Hematopoietic multipotent progenitor cell treated with erythropoietin and hydrocortisone succinate and interleukin-3 and kit ligand, for 4 days (in vitro differentiated cells): ENCODE data around the gene MEF2C.
"Not testable (repeated sequence)": the region's sequence is repeated elsewhere in the genome, so short reads cannot be mapped to it uniquely, and the experiment has no call there.

Experiments
- DNase-seq: peaks from one replicate; pipeline ENCODE4 v3.0.0-alpha.2; 2015

MEF2C gene

DNA sequence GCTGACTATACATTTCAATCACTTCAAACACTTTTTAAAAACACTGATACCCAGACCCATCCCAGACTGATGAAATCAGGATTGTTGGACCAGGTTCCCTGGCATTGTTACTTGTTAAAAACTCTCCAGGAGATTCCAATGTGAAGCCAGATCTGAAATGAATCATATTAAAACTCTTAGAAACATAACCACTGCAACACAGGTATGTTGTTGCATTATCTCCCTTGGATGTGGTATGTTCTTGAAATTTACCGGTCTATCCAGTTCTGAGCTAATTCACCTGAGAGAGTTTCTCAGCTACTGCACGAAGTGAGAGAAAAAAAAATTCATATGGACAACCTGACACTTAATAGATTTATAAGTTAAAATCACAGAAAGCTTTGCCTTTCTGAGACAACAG, 21.8 kb downstream of the MEF2C start:
- no peak for DNase-seq

- DNase-seq = no peak
Observed at GRCh38 chr5:88860501-88860900, 22.5 kb downstream of the MEF2C start.

- no peak for DNase-seq
Observed at GRCh38 chr5:88858392-88858791, 24.6 kb downstream of the MEF2C start.

GRCh38 chr5:88856381-88856780, 26.6 kb downstream of the MEF2C start:
- DNase-seq = not testable (repeated sequence)

GRCh38 chr5:88854769-88855168, 28.2 kb downstream of the MEF2C start:
- no peak for DNase-seq

DNA sequence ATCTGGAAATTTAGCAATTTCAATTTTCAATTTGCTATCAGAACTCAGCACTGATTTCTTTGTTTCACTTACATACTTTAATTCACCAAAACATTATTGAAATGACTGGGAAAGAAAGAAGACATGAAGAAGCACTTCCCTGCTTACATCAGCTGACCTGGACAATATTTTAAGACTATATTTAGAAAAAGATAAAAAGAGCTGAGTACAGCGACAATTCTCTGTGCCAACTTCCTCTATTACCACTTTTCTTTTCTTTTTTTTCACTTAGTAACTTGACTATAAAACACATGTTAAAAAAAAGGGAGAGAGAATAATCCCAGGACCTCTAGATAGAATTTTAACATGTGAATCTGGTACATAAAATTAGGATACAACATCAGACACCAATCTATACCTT, 35.6 kb downstream of the MEF2C start:
- DNase-seq = peak; percentile 57

- no peak for DNase-seq
Observed at GRCh38 chr5:88846434-88846833, 36.5 kb downstream of the MEF2C start.

DNA sequence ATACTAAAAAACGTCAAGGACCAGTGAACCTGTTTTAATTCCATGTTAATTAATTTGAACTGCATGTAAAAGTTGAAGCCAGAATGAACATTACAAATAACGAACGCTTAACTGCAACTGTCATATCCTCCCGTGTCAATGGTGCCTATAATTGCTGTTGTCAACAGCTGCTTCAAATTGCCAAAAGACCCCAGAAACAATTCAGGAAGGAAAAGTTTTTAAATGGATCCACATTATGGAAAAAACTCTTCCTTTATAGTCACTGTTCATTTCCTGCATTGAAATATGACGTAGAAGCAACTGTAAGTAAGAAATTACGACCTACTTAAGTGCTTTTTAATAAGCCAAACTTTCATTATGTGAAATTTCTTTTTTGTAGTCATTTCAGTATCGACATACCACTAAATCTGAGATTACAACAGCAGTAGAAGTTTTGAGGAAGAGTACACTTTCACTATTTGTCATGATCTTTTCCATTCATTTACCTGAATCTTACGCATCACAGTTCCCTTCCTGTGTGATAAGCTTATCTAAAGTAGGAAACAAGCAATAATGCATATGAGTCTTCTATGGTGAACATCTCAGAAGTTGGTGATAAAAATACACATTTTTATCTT, 37.8 kb downstream of the MEF2C start:
- DNase-seq = no peak

- no peak for DNase-seq
Observed at GRCh38 chr5:88842784-88843183, 40.2 kb downstream of the MEF2C start.

GRCh38 chr5:88841212-88841611, 41.8 kb downstream of the MEF2C start:
- DNase-seq = no peak

GRCh38 chr5:88840495-88840894, 42.5 kb downstream of the MEF2C start:
- no peak for DNase-seq

DNA sequence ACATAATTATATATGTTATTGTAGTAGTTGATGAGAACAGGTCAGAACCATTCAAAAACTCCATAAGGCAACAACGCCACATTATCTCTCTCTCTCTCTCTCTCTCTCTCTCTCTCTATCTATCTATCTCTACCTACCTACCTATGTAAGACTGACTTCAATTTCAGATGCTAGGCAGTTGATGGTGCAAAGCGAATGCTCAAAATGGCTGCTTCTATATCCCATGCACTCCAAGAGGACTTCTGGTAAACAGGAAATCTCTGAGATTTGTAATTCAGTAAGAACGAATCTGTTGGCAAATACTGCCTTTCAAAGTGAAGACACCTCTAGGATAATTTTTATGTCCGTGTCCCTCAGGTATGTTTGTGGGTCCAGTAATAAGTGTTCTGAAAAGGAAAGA, 43.7 kb downstream of the MEF2C start:
- no peak for DNase-seq

DNA sequence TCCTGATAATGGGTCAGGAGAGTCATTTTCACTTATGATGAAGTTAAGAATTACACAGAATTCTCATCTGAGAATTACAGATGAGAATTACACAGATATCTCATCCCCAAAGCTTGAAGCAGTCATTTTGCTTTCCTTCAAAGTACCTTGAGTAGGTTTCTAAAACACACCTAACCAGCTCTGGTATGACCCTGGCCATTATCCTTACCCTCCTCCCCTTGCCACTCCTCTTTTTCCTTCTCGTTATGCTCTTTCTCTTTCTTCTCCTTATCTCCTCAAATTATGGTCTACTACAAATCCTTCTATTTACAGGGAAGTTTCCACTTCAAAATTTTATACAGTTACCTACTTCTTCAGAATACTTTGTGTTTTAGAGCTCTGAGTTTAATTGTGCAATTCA, 44.5 kb downstream of the MEF2C start:
- no peak for DNase-seq

GRCh38 chr5:88837817-88838216, 45.2 kb downstream of the MEF2C start:
- no peak for DNase-seq

DNA sequence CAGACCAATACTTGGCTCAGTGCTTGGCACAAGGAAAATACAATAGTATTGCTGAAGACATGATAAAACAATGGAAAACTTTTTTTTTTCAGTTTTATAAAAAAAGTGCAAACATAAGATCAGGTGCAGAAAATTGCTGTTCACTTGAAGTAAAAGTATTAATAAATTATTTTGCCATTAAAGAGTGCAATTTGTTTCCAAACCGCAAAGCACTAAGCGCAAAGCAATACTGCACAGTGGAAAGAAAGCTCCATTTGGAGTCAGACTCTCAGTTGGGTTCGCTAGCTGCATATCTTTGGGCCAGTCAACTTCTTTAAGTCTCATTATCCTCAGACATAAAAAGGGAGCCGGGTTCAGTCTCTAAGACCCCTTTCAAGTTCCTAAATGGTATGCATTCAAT, 45.8 kb downstream of the MEF2C start:
- DNase-seq = no peak

- peak; percentile 88 for DNase-seq
Observed at GRCh38 chr5:88836195-88836838, 46.7 kb downstream of the MEF2C start.

DNA sequence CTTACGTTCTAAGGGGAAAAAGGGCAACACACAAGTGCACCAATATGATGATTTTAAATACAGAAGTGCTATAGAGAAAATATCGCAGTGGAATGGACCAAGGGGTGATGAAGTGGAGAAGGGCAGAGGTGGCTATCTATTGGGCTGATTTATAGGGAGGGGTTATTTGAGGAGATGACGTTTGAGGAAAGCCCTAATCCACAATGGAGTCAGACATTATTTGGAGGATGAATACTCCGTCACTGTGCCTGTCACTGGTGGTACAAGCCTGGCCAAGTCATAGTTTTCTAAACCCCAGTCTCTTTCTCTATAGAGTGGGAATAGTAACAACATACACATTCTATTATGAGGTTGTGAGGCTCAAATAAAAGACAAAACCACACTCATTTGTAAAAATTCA, 48.5 kb downstream of the MEF2C start:
- no peak for DNase-seq

DNA sequence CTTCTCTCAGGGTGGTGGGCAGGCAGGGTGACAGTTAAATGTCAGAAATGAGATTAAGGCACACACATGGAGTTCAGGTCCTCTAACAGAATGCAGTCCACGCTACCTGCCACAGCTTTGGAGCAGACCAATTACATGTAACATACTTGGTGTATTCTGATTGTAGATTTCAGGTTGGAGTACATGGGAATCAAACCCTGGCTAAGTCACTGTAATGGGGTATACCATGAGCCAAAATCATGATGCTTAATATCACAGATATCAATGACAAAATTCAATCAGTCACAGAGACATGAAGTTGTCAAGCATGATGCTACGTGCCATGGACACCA, 48.9 kb downstream of the MEF2C start:
- no peak for DNase-seq

GRCh38 chr5:88833371-88834130, 49.4 kb downstream of the MEF2C start:
- peak; percentile 45 for DNase-seq

- DNase-seq = no peak
Observed at GRCh38 chr5:88831816-88832215, 51.2 kb downstream of the MEF2C start.

GRCh38 chr5:88830567-88830966, 52.4 kb downstream of the MEF2C start:
- no peak for DNase-seq

- DNase-seq = no peak
Observed at GRCh38 chr5:88829775-88830174, 53.2 kb downstream of the MEF2C start.

GRCh38 chr5:88829054-88829453, 53.9 kb downstream of the MEF2C start:
- peak; percentile 55 for DNase-seq

DNA sequence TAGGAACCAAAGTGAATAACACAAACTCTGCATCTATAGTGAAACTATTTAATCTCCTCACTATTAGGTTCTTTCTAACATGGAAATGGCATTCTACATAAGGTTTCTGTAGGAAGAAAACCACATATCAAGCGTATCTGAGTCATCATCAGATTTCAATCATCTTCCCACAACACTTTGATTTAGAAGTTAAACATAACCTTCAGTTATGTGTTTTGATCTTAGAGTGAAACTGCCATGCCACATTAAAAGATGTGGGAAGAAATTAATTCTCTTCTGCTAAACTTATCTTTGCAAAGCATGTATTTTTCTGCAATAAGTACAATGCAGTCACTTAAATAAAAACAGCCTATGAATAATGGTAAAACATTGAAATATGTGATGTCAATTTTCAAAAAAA, 55.0 kb downstream of the MEF2C start:
- DNase-seq = no peak
